T-cell (primary cell): Measurements from ENCODE around the gene TTLL8. TPM values are rescaled to one million over a fixed set of nuclear protein-coding genes. Genes with fewer than 3 reads are reported as not detected.

Experiments
- total RNA-seq, 35 experiments: library from RNA in 6 of 35; stranded (reverse) in 6 of 35; fragments of 120-200 nt in 1 of 35; gene quantifications; one replicate each; pipeline versions ENCODE4 v1.2.1 to v1.2.4 and lab custom pipeline; 2013 to 2026

The TTLL8 gene
- total RNA-seq, 5 donors from 2014 or later (not counting 1 experiment from before 2014, with no cell fraction given): not detected

Other genes starting within 250 kb of the TTLL8 start
- 100 to 1,000 TPM in 2 of 5 donors, 10 to 100 TPM in 3; 86.4 to 140 (median 92.9) TPM for gene BRD1, start 230.4 kb downstream of the TTLL8 start, total RNA-seq
- gene ZBED4, start 204.5 kb downstream of the TTLL8 start, total RNA-seq: 10 to 100 TPM; 16.7 to 19.5 (median 18.3) TPM
- 10 to 100 TPM; 15.7 to 22.1 (median 15.9) TPM for gene ALG12, start 139.9 kb downstream of the TTLL8 start, total RNA-seq
- 10 to 100 TPM; 28.2 to 42.7 (median 39.6) TPM for gene CRELD2, start 139.7 kb downstream of the TTLL8 start, total RNA-seq
- 100 to 1,000 TPM in 2 of 5 donors, 10 to 100 TPM in 3; 61.5 to 167 (median 65.0) TPM for gene PIM3, start 97.5 kb downstream of the TTLL8 start, total RNA-seq
- gene IL17REL, start 45.5 kb downstream of the TTLL8 start, total RNA-seq: under 1 TPM in 1 of 5 donors, not detected in 4; 0.10 TPM
- 1 to 10 TPM in 4 of 5 donors, under 1 TPM in 1; 0.92 to 2.1 (median 1.1) TPM for gene MLC1, start 27.1 kb upstream of the TTLL8 start, total RNA-seq
- gene MOV10L1, start 31.7 kb upstream of the TTLL8 start, total RNA-seq: under 1 TPM in 1 of 5 donors, not detected in 4; 0.44 TPM
- gene PANX2, start 112.4 kb upstream of the TTLL8 start, total RNA-seq: under 1 TPM in 3 of 5 donors, not detected in 2; 0.16 to 0.32 (median 0.26) TPM
- gene TRABD, start 127.6 kb upstream of the TTLL8 start, total RNA-seq: 100 to 1,000 TPM; 116 to 213 (median 175) TPM
- 10 to 100 TPM; 28.9 to 51.0 (median 46.1) TPM for gene SELENOO, start 142.7 kb upstream of the TTLL8 start, total RNA-seq
- 100 to 1,000 TPM; 129 to 144 (median 132) TPM for gene TUBGCP6, start 186.7 kb upstream of the TTLL8 start, total RNA-seq
- 100 to 1,000 TPM; 101 to 152 (median 128) TPM for gene HDAC10, start 193.0 kb upstream of the TTLL8 start, total RNA-seq
- 1 to 10 TPM; 1.7 to 3.1 (median 2.9) TPM for gene MAPK12, start 203.4 kb upstream of the TTLL8 start, total RNA-seq
- 1 to 10 TPM; 3.5 to 8.9 (median 5.6) TPM for gene MAPK11, start 212.1 kb upstream of the TTLL8 start, total RNA-seq
- 10 to 100 TPM in 1 of 5 donors, 1 to 10 TPM in 4; 4.3 to 11.8 (median 6.5) TPM for gene PLXNB2, start 249.3 kb upstream of the TTLL8 start, total RNA-seq